Transverse colon (tissue), 3 donors: ENCODE measurements around the gene CPNE6.

Source experiments
- EP300 ChIP-seq: sonication (generic); formaldehyde crosslinking; IDR thresholded peaks from one replicate; pipeline ENCODE4 v1.6.1; 2017; ENCODE audit warnings: antibody characterized with exemption, low read depth
- POLR2A ChIP-seq: fragments of 450-650 bp; IDR thresholded peaks from one replicate; pipeline ENCODE4 v1.6.1; 2016; ENCODE audit warnings: antibody characterized with exemption, mild to moderate bottlenecking, moderate library complexity
- POLR2AphosphoS5 ChIP-seq, 3 donors: sonication (generic); formaldehyde crosslinking; IDR thresholded peaks; one replicate each; pipeline ENCODE4 v1.6.1; 2016; ENCODE audit warnings: antibody characterized with exemption in 3 of 3

DNA sequence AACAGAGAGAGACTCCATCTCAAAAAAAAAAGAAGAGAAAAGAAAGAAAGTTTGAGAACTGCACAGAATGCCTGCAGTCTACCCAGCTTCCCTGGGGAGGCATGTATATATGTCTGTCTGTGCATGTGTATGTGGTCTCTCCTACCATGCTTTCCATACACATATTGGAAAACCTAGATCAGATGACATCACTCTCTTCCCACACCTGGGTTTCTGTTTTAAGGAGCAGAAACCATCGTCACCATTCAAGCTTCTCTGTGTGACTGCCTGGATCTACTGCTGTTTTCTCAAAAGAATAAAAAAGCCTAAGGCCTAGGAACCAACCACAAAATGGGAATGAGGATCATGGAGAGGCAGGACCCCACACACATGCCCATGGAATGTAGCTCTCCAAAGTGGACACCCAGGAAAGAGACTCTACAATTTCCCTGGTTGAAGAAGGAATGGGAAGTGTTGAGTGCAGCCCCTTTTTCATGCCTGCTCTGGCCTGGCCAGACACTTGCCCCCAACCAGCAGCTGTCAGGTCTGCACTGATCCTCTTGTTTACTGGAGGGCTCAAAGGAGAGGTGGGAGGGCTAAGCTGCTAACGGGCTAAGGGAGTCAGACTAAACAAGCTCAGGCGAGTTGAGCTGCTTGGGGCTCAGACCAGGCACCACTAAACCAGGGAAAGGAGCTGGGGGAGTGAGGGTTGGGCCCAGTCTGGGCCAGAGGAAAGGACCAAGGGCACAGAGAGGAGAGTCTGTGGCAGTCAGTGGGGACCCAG lies 15.0 kb downstream of the CPNE6 start:
- no peak for TF ChIP-seq EP300
- TF ChIP-seq POLR2A = no peak
- TF ChIP-seq POLR2AphosphoS5 (IDR thresholded peaks at IDR 0.05) = no peak
